ENCODE measurements around the gene MAP3K5.

DNA sequence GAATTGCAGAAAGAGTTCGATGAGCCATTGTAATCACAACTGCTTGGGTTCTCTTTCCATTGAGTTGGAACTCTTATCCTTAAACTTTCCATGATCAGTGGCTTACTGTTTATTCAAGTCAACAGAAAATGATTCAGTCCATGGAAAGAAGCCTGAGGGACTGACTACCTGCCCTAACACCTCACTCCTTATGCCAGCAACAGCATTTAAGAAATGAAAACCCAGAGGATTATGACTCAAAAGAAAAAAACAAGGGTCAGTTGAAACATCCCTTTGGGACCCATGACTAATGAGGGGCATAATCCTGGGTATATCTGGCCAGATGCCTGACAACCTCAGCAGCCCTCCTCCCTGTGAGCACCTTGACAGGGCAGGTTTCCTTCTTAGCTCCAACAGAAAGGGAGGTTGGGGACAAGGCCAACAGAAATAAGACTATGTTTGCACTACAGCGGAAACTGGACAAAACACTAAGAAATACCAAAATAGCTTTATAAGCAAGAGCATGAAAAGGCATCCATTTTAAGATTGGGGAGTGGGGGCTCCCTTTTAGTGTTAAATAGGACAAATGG is 106.7 kb downstream of the MAP3K5 start:
- no peak for TF ChIP-seq CTCF (IDR thresholded peaks at IDR 0.05)
- TF ChIP-seq POLR2A (IDR thresholded peaks at IDR 0.05) = no peak
- TF ChIP-seq POLR2AphosphoS5 (IDR thresholded peaks at IDR 0.05) = no peak
- TF ChIP-seq EP300 (IDR thresholded peaks at IDR 0.05) = no peak

All from gastroesophageal sphincter (tissue), 3 donors.